Measurements from ENCODE around the gene SUCNR1.
A peak's percentile ranks its signal among the peaks of the same experiment; 100 is the strongest.
"Not testable (repeated sequence)": the region's sequence is repeated elsewhere in the genome, so short reads cannot be mapped to it uniquely, and the experiment has no call there.

SUCNR1 gene

DNA sequence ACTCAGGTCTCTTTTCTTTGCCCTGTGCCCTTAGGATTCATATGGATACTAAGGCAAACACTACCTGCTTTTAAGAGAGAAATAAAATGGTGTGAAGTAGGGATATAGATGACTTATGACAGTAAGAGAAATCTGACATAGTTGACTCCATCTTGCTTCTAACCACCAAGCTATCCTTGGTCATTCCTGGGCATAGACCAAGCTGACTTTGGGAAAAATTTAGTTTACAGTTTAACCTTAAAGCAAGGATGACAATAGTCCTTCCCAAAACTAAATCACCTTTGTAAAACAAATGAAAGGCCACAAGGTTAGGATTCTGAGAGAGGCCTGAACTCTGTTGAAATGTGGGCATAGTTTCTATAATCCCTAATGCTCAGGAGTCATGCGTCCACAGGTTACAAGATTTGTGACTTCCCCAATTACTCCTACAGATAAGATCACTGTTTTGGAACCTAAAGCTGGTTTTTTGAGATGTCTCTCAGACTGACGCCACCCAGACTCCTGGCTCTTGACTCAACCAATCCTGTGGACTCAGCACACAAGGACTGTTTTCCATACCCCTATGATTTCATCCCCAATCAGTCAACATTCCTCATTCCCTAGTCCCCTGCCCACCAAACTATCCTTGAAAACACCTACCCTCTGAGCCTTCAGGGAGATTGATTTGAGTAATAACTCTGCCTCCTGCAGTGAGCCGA, 25.3 kb downstream of the SUCNR1 start:
- DNase-seq, result peak; percentile 69
- in situ Hi-C loops (cut with MboI; ENCODE audit: low pct_unique_long_range_greater_than_20kb, low sequenced_read_pairs), result not testable (repeated sequence)

DNA sequence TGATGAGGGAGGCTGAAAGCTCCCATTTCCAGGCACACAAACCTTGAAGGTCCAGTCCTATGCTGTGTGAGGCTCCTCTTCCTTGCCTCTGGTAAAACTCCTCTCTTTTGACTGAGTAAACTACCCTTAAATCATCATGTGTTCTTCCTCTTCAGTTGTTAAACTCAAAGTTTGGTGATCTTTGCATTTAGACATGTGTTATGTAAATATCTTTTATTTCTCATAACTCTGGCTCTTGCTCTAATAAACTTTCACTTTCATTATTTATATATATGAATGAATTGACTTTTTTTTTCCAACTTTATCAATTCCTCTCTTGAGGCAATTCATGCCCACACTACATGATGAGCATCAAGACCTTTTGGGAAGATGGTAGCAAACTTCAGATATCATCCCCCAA, 26.6 kb downstream of the SUCNR1 start:
- no peak for DNase-seq

GRCh38 chr3:151900460-151900859, 27.0 kb downstream of the SUCNR1 start:
- DNase-seq, result no peak
- in situ Hi-C loops (cut with MboI; ENCODE audit: low pct_unique_long_range_greater_than_20kb, low sequenced_read_pairs), result no loop called here

More for the DNA sequence above, 26.6 kb downstream of the SUCNR1 start:
- in situ Hi-C loops (cut with MboI; ENCODE audit: low pct_unique_long_range_greater_than_20kb, low sequenced_read_pairs), result no loop called here

GRCh38 chr3:151900884-151901643, 27.6 kb downstream of the SUCNR1 start:
- in situ Hi-C loops (cut with MboI; ENCODE audit: low pct_unique_long_range_greater_than_20kb, low sequenced_read_pairs), result no loop called here

DNA sequence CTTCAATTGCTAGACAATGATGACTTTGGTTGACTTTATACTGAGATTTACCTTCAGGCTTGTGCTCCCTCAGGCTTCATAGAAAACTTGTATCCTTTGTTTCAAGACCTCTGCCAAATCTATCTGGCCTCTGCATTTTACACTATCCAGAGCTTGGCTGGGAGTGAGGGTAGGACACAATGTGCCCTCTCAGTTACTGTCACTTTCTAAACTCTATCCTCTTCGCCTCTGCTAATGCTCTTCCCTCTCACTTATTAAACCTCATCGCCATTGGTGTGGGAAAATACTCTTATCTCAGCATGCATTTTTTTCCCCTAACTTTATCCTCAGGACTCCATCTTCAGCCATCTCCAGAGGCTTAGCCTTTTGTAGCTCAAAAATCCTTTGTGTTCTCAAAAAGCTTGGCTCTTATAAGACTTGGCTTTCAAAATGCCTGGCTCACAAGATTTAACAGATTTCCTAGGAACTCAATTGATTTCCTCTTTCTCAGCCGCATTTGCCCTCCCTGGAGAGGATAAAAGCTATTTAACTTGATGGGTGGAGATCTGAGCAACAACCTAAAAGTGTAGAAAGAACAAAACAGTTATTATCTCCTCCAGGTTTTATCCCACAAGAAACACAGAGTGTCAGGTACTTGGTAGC, 28.3 kb downstream of the SUCNR1 start:
- in situ Hi-C loops (cut with MboI; ENCODE audit: low pct_unique_long_range_greater_than_20kb, low sequenced_read_pairs), result no loop called here
- peak; percentile 48 for DNase-seq

More at GRCh38 chr3:151900884-151901643, 27.6 kb downstream of the SUCNR1 start:
- peak; percentile 37 for DNase-seq

DNA sequence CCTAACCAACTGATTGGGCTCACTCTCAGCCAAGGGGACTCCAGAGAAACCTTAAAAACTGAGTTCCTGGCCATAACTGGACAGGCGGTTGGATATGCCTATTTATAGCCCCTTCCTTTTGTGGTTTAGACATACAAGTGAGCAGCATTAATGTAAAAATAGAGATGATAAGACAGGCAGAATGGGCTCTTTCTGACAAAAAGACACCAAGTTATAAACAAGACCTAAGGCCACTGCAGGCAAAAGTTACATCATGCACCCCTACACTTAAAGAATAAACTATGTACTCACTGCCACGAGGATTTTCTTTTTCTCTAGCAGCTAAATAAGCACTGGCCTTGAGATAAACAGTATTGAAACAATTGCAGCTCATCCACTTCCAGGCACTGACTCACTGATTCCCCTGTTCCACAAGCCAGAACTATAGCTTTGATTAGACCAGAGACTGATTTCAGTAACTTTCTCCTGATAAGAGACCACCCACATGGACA, 30.1 kb downstream of the SUCNR1 start:
- in situ Hi-C loops (cut with MboI; ENCODE audit: low pct_unique_long_range_greater_than_20kb, low sequenced_read_pairs), result no loop called here
- peak; percentile 95 for DNase-seq

DNA sequence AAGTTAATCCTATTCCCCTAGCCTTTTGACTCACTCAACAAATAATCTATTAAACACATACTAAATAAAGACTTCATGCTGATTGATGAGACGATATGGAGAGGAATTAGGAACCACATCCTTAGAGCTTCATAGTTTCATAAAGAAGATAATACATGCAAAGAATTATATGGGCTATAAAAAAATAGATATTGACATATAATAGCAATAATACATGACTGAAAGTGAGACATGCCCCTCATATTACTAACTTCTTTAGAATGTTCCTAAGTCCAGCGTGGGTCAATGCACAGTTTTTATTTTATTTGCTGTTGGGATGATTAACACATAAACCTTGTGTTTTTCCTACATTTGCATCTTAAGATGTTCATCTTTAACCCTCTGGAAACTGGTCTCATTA, 32.2 kb downstream of the SUCNR1 start:
- in situ Hi-C loops (cut with MboI; ENCODE audit: low pct_unique_long_range_greater_than_20kb, low sequenced_read_pairs), result no loop called here
- DNase-seq, result no peak

GRCh38 chr3:151906751-151907150, 33.3 kb downstream of the SUCNR1 start:
- no peak for DNase-seq
- in situ Hi-C loops (cut with MboI; ENCODE audit: low pct_unique_long_range_greater_than_20kb, low sequenced_read_pairs), result no loop called here

DNA sequence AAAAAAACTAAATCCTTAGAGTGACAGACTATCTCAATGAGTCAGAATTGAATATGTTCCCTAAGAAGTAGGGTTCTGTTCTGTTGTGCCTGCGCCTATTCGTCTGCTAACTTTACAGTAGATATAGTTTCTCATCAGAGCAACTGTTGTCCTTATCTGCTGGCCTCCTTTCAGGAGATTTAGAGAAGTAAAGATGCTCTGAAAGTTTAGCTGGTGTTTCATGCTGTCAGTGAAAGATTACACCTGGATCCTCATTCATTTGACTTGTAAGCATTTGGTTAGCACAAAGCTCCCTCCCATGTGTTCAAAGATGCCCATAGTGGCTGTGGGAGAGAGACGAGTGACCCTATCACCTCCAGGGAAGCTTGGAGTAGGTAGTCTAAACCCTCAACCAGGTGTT, 35.0 kb downstream of the SUCNR1 start:
- in situ Hi-C loops (cut with MboI; ENCODE audit: low pct_unique_long_range_greater_than_20kb, low sequenced_read_pairs), result no loop called here
- no peak for DNase-seq

- no peak for DNase-seq
- in situ Hi-C loops (cut with MboI; ENCODE audit: low pct_unique_long_range_greater_than_20kb, low sequenced_read_pairs), result no loop called here
Observed at GRCh38 chr3:151909681-151910405, 36.4 kb downstream of the SUCNR1 start.

- in situ Hi-C loops (cut with MboI; ENCODE audit: low pct_unique_long_range_greater_than_20kb, low sequenced_read_pairs), result no loop called here
- DNase-seq, result no peak
Observed at GRCh38 chr3:151911462-151911861, 38.0 kb downstream of the SUCNR1 start.

GRCh38 chr3:151912028-151912427, 38.6 kb downstream of the SUCNR1 start:
- no peak for DNase-seq
- in situ Hi-C loops (cut with MboI; ENCODE audit: low pct_unique_long_range_greater_than_20kb, low sequenced_read_pairs), result no loop called here

- in situ Hi-C loops (cut with MboI; ENCODE audit: low pct_unique_long_range_greater_than_20kb, low sequenced_read_pairs), result no loop called here
- DNase-seq, result no peak
Observed at GRCh38 chr3:151916781-151917180, 43.3 kb downstream of the SUCNR1 start.

DNA sequence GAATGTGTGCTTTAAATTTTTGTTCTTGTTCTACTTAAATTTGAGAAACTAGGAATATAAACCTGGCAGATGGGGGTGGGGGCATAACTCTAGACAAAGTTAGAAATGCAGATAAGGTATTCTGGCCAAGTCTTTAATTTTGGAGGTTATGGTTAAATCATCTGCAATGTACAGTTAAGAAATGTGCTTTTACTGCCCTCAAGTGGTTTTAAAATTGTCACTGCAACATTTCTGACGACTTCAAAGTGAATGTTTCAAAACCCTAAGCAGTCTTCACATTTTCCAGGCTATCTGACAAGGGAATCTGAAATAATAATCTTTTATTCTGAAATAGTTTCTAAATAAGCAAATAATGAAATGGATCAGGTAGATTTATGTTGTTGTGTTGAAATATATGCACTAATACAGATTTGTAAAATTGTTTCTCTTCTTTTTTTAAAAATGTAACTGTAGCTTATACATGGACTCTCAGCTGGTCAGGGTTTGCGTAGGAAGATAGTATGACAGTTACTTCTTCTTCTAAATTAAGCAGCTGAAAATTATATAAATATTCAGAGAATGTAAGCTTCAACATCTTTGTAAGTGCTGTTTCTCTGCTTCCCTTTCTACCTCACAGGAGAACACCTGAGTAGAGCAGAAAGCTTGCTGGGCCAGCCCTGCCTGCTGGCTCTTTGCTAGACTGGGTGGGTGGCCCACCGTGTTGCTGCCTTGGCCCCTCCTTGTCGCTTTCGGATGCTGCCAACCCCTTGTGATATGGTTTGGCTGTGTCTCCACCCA, 45.0 kb downstream of the SUCNR1 start:
- in situ Hi-C loops (cut with MboI; ENCODE audit: low pct_unique_long_range_greater_than_20kb, low sequenced_read_pairs), result no loop called here
- DNase-seq, result peak; percentile 80

DNA sequence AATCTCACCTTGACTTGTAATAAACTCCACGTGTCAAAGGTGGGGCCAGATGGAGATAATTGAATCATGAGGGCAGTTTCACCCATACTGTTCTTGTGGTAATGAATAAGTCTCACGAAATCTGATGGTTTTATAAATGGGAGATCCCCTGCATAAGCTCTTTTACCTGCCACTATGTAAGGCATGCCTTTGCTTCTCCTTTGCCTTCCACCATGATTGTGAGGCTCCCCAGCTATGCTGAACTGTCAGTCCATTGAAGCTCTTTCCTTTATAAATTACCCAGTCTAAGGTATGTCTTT, 45.5 kb downstream of the SUCNR1 start:
- in situ Hi-C loops (cut with MboI; ENCODE audit: low pct_unique_long_range_greater_than_20kb, low sequenced_read_pairs), result no loop called here
- no peak for DNase-seq

DNA sequence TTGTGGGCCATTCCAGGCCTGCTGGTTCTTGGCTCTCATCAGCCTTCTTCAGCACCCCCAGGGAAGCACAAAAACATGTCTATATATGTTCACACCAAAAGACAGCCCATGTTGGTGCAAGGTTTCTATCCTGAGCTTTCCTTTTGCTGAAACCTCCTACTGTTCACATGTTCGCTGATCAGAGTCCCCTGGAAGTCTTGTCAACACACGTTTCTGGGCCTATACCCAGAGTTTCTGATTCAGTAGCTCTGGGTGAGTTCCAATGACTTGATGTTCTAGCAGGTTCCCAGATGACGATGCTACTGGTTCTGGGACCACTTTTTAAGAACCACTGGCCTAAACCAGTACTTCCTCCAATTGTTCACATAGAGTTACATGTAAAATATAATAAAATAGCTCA, 46.0 kb downstream of the SUCNR1 start:
- DNase-seq, result no peak
- in situ Hi-C loops (cut with MboI; ENCODE audit: low pct_unique_long_range_greater_than_20kb, low sequenced_read_pairs), result no loop called here

- in situ Hi-C loops (cut with MboI; ENCODE audit: low pct_unique_long_range_greater_than_20kb, low sequenced_read_pairs), result no loop called here
- DNase-seq, result no peak
Observed at GRCh38 chr3:151923901-151924300, 50.5 kb downstream of the SUCNR1 start.

DNA sequence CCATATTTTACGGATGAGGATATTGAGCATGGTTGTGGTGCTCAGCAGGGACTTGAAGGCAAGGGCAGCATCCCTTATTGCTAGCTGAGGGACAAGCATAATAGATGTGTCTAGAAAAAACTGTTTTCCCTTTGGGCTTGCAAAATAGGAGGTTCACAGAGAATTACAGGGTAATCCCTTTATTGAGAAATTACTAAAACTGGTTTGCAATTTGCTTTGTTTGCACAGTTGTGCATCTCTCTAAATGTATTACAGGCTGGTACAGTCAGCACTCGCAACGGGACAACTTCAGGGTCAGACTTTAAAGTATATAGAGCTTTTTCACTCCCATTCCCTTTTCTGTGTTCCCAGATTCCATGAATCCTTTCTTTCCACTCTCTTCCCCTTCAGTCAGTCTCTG, 51.3 kb downstream of the SUCNR1 start:
- in situ Hi-C loops (cut with MboI; ENCODE audit: low pct_unique_long_range_greater_than_20kb, low sequenced_read_pairs), result no loop called here
- no peak for DNase-seq

- in situ Hi-C loops (cut with MboI; ENCODE audit: low pct_unique_long_range_greater_than_20kb, low sequenced_read_pairs), result no loop called here
- no peak for DNase-seq
Observed at GRCh38 chr3:151925419-151925818, 52.0 kb downstream of the SUCNR1 start.

Data from KBM-7 (cell line).